Urothelium cell line (cell line): ENCODE measurements around the gene ACTL6B.
A peak's percentile ranks its signal among the peaks of the same experiment; 100 is the strongest.
"Not testable (repeated sequence)": the region's sequence is repeated elsewhere in the genome, so short reads cannot be mapped to it uniquely, and the experiment has no call there.

Experiments used
- DNase-seq: peaks from one replicate; pipeline ENCODE4 v3.0.0; 2011; ENCODE audit warnings: low spot score, mixed read lengths
- FAIRE-seq: peaks from 2 replicates; lab custom pipeline; 2011; peaks lifted over from hg19 to GRCh38; lab: Jason Lieb, UNC

The ACTL6B gene

DNA sequence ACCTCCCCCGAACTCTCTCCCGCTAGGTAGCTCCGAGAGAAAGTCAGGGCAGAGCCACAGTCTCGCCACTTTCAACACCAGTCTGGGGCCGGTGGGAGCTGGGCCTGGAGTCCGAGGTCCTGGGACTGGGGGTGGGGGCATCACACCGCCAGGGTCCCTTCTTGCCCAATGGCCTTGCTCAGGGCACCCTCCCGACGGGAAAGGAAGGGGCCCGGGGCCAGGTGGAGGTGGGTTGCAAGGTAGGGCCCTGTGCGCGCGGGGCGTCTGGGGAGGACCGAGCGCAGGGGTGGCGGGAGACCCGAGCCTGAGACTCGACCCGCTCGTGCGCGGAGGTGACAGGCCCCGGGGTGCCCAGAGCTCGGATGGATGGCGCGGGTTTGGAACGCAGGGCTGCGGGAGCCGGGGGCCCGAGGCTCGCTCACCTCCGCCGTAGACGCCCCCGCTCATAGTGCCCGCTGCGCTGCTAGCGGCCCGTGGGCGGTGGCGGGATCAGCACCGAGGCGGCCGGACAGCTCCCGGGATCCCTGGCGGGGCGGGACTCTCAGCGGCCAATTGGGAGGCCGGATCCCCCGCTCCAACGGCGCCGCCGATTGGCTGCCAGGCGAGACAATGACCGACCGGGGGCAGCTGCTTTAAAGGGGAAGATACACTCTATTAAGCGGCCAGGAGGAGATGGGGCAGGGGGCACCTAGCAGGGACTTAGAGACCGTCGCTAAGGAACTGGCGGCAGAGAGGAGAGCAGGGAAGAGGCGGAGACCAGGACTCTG, at the start of gene ACTL6B:
Gene ACTL6B, minus strand, starts transcription at position 541 of the 767 bp plus-strand sequence. Its CDS starts 94 bp downstream, at position 447.
- DNase-seq (peak; percentile 88), FAIRE-seq (no peak)

DNA sequence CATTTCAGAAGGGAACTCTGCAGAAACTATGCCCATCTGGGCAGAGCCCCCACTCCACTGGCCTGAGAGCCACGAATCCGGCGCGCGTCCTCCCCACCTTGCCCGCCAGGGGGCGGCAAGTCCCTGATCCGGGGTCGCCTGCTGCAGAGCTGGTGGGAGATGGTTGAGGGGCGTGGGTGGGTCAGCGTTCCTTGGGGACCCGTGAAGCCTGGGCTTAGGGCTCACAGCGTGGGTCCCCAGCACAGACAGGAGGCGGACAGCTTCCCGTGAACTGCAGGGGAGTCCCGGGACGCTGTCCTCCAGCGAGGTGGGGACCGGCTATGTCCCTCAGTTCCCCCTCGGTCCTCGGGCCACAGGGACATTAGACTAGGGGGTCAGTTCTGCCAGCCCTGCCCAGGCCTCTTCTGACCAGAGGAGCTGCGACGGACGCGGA, 49.1 kb upstream of the ACTL6B start:
- FAIRE-seq (peak; percentile 83), DNase-seq (peak; percentile 94)

DNA sequence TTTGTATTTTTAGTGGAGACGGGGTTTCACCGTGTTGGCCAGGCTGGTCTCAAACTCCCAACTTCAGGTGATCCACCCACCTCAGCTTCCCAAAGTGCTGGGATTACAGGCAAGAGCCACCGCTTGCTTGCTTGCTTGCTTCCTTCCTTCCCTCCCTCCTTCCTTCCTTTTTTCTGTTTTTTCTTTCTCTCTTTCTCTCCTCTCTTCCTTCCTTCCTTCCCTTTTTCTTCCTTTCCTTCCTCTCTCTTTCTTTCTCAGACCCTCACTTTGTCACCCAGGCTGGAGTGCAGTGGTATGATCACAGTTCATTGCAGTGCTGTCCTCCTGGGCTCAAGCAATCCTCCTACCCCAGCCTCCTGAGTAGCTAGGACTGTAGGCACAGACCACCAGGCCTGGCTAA, 44.8 kb upstream of the ACTL6B start:
- DNase-seq, FAIRE-seq: not testable (repeated sequence)

DNA sequence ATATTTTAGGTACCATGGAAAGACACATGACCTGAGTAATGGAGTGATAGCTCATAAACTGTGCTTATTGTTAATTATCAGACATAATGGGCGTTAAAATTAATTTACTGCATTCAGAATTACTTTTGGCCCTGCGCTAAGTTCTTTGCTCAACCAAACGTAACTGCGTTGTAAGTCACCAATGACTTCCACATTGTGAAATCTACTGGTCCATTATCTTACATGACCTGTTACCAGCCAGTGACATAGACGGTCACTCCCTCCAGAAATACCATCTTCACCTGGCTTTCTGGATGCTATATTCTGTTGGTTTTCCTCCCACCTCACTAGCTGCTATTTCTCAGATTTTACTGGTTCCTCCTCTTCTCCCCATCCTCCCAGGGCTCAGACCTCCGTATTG, 42.8 kb upstream of the ACTL6B start:
- DNase-seq (no peak), FAIRE-seq (no peak)

- FAIRE-seq (no peak), DNase-seq (no peak)
Measured at GRCh38 chr7:100696123-100696521, 39.9 kb upstream of the ACTL6B start.

- FAIRE-seq, result no peak
- DNase-seq, result peak; percentile 98
Measured at GRCh38 chr7:100694098-100694745, 38.0 kb upstream of the ACTL6B start, which contains the start of gene GIGYF1. GIGYF1 (minus strand) TSS chr7:100694250; CDS start chr7:100688238, 6,012 bp downstream.

DNA sequence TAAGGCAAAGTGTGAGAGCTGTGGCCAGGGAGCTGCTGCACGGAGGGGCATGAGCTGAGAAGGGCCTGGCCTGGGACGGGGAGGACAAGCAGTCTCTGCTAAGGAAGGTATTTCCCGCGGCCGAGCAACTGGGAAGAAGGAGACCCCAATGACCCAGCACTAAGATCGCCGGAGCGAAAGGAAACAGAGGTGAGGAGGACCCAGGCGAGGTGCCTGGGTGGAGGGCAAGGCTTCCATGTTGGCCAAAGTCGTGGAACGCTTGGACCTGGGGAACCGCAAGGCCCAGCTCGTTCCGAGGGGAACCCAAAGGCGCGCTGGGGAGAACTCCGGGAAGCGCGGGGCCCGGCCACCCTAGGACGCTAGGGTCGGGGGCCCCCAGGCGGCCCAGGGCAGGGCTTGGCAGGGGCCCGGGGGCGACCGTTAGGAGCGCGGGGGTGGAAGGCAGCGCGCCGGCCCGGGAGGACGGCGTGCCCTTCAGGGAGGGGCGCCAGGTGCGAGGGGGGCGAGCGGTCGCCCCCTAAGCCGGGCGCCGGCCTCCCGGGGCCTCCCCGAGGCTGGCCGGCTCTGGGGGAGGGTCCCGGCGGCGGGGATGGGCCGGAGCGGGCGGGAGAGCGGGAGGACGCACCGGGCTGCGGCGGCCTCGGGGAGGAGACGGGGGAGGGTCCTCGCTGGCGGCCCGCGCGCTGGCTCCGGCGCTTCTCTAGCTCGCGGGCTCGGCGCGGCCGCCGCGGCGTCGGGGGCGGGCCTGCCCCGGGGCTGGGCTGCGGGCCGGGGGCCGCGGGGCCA, 37.3 kb upstream of the ACTL6B start:
- FAIRE-seq (no peak), DNase-seq (peak; percentile 68)

- peak; percentile 56 for FAIRE-seq
- DNase-seq, result no peak
Measured at GRCh38 chr7:100692578-100692961, 36.3 kb upstream of the ACTL6B start.

DNA sequence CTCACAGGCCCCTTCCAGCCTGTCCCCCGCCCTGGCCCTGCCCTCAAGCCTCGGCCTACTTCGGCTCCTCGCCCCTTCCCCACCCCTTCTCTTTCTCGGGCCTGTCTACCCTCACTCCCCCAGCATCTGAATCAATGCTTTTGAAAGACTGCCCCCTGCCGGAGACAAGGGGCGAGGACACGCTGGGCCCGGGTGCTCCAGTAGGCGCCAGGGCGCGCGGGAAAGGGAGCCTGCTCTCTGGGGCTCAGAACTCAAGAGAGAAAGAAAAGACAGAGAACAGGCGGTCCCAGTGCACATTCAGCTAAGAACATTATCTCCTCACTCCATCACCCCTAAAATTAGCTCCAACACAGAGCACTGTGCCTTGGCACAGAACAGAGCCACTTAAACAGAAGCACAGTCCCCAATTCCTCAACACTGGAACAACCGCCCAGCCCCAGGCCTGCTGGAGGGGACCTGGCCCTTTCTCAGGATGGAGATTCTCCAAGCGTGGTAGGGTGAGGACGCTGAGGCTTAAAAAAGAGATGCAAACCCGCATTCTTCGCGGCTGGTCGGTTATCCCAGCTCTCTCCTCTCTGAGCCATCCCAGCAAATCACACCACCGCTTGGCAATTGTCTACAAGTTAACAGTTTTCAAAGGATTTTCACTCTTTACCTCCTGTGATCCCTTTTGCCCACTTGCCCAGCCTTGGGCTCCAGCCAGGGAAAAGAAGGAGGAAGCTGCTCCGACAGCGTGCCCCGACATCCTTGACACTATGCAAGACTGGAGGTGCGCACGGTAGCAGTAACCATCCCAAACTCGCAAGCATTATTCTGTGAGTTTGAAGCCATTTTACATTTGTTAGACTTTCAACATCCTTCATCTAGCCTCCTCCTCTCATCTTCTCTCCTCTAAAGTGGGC, 35.7 kb upstream of the ACTL6B start:
- peak; percentile 75 for FAIRE-seq
- peak; percentile 90 for DNase-seq

DNA sequence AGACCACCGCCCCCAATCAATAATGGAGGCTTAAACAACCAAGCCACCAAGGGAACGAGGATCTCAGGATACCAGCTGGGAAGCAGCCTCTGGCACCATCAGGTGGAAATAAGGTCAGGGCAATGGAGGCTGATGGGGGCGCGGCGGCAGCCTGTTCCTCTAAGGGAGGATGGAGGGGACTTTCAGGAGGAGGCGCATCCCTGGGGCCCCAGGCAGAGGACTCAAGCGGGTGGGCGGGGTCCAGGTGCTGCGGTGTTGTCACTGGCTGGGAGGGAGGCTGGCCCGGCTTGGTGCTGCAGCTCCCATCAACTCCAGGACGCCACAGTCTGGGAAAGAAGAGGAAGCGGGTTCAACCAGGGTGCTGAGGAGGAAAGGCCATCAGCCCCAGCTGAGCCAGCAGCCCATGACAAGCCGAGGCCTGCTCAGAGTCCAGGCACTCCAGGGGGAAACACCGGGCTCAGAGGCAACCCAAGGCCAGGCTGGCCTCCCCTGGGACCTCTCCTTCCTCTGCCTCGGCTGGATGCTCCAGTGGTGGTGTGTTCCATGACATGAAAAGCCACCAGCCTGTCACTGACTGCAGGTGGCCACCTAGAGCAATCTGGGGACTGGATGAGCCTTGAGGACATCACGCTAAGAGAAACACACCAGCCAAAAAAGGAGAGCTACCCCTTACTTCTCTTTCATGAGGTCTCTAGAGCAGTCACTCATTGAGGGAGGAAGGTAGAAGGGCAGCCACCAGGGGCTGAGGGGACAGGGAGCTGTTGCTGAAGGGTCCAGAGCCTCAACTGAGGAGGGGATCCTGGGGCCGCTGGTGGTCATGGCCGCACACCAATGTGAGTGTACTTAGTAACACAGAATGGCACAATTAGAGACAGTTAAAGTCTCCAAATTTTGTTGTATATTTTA, 33.2 kb upstream of the ACTL6B start:
- DNase-seq (no peak), FAIRE-seq (no peak)

DNA sequence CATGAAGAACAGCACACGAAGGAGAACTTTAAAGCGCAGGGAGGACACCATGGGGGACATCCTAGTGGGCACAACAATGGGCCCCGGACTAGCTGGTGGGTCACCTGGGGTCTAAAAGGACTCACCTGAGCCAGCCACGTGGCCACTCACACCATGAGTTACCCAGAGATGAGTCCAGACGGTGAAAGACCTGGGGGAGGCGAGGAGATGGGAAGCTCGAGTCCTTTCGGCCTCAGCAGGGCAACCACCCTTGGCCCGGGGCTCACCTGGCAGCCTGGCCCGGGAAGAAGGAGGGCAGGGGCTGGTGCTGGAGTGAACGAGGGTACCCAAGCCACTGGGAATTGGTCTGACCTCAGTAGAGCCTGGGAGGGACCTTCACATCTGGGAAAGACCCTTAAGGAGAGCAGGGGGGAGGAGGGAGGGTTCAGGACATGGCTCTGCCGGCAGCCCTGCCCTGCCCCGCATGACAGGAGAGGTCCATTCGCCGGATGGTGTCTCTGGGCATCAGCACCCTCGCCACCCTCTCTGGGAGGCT, 32.1 kb upstream of the ACTL6B start:
- FAIRE-seq, result no peak

DNA sequence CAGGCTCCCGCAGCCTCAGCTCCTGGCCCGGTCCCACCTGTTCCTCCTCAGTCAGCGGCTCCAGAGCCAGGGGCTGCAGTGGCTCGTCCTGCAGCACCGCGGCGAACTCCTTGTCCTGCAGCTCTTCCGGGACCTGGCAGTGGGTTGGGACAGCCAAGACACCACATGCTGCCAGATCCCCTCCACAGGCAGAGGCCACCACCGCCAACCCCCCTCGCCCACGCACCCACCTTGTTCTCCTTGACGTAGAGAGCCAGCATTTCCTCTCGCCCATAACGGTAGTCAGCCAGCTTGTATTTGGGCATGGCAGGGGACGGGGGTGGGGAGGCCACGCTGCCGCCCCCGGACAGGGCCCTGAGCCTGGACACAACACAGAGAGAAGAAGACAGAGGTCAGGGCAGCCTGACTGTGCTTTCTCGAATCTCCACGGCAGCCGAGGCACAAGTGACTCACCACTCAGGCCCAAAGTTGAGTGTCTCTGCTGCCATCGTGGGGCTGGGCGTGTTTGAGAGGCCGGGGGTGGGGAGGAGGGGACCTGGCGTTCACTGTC, 31.6 kb upstream of the ACTL6B start:
- FAIRE-seq, result peak; percentile 17

More for the DNA sequence above, 32.1 kb upstream of the ACTL6B start:
- DNase-seq, result no peak

DNA sequence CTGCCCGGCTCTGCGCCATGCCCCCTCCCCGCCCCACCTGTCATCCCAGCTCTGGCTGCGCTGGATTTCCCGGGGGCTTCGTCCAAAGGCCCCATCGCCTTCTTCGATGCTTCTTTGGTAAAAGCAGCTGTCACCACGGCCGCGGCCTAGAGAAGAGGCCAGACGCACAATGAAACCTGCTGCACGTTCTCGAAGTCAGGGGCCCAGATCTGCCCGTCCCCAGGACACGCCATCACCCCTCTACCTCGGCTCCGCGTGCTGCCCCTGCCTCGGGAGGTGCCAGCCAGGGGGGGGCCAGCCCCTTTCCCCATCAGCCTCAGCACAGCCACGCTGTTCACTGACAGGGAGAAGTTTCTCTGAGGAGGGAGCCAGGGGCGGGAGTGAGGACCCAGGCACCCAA, 31.0 kb upstream of the ACTL6B start:
- FAIRE-seq, result no peak
- no peak for DNase-seq

More for the DNA sequence above, 31.6 kb upstream of the ACTL6B start:
- DNase-seq, result no peak

DNA sequence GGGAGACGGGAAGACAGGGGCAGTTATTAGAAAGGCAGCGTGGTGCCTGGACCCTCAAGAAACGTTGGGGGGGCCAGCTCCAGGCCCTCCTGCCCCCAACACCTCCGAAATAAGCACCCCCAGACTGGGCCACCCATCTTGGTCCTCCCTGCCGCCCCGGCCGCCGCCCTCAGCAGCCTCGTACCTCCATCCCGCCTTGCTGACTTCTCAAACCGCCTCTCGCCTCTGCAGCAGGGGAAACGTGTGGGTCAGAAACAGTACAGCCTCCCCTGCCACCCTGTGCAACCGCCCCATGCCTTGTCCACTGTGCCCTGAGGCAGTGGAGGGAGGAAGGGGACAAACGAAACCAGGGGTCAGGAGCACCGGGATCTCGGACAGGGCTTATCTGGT, 30.6 kb upstream of the ACTL6B start:
- DNase-seq (no peak), FAIRE-seq (no peak)

- FAIRE-seq (no peak), DNase-seq (no peak)
Measured at GRCh38 chr7:100686201-100686821, 30.1 kb upstream of the ACTL6B start.

DNA sequence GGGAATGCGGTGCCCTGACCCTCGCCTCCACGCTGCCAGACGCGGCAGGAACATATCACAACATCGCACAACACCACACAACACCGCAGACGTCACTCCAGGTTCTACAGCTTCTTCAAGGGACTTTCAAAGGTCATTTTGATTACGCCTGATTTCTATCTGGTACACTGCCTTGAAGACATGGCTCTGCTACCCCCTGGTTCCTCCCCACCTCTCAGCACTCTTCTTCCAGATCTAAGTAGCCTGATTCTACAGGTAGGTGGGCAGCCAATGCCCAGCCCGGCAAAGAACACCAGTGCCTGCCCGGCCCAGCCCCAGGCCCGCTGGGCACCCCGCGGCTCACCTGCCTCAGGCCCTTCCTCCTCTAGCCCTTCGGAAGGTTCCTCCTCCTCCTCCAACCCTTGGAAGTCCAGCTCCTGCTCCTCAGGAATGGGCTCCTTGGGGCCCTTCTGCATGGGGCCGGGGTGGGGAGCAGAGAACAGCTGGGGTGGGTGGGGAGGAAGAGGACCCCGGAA, 29.4 kb upstream of the ACTL6B start:
- DNase-seq (no peak), FAIRE-seq (no peak)

GRCh38 chr7:100685049-100685605, 28.9 kb upstream of the ACTL6B start:
- no peak for FAIRE-seq
- DNase-seq, result no peak

DNA sequence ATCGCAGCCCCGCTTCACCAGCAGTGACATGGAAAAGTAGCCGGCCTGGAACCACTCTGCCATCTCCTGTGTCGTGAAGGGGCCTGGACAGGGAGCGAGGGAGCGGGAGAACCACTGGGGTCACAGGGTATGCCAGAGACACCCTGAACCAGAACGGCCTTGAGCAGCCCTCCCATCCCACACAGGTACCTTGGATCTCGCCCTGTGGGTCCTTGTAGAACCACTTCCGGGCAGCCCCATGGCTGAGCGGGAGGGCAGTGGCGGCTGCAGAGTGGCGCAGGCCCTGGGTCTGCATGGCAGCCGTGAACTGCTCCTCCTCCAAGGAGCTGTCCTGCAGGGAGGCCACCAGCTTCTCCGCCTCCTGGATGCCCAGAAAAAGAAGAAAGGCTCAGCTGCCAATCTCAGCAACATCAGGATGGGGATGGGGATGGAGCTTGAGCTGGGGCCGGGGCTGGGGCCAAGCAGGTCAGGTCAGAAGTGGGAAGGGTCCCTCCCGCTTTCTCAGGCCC, 28.3 kb upstream of the ACTL6B start:
- no peak for FAIRE-seq
- DNase-seq, result no peak
